ENCODE data around the gene FGD6.

GRCh38 chr12:95238150-95238549 lies 20.9 kb upstream of the FGD6 start:
- TF ChIP-seq CTCF (IDR thresholded peaks at IDR 0.05 in 2 of 3, conservative IDR thresholded peaks at IDR 0.05 in 1 of 3; ENCODE audit: borderline replicate concordance in 1 of 3, insufficient read depth in 1 of 3, low read depth in 2 of 3, low read length in 2 of 3) (no peak), EZH2phosphoT487 (IDR thresholded peaks at IDR 0.05; ENCODE audit: borderline replicate concordance) (no peak), ZNF274 (IDR thresholded peaks at IDR 0.05; ENCODE audit: low read depth, low read length) (no peak), ZFX (IDR thresholded peaks at IDR 0.05) (no peak), YY1 (IDR thresholded peaks at IDR 0.05; ENCODE audit: extremely low read depth, insufficient replicate concordance, low read depth, low read length) (no peak), POLR2A (IDR thresholded peaks at IDR 0.05; ENCODE audit: borderline replicate concordance, extremely low read depth, insufficient read depth, insufficient read length) (no peak)
